K562 (cell line): ENCODE results near the gene PUSL1. TPM values are rescaled to one million over a fixed set of nuclear protein-coding genes. Genes with fewer than 3 reads are reported as not detected.
A peak's percentile ranks its signal among the peaks of the same experiment; 100 is the strongest.

Experiments
- ATAC-seq: fragments of 200-7000 bp; cut with Tn5 transposase; 3 replicates; pipeline ENCODE4 v1.9.1; 2020; ENCODE audit warnings: moderate library complexity
- BruUV-seq: library from RNA; stranded (reverse); fragments of 400-500 nt; replicated peaks from 2 replicates; lab custom pipeline; 2021; lab: Mats Ljungman, UMichigan
- CTCF ChIA-PET: fragments of 300-600 bp; formaldehyde crosslinking; extraction: SDS; loops from one replicate; lab custom pipeline; 2021; ENCODE audit warnings: low intra/inter-chr PET ratio; lab: Yijun Ruan, JAX
- POLR2A ChIA-PET: fragments of 300-600, 350-650 bp; sonication (Branson Sonifier 250); formaldehyde crosslinking; extraction: SDS; loops from one replicate; lab custom pipeline; 2021; ENCODE audit warnings: antibody characterized with exemption, inconsistent platforms; lab: Yijun Ruan, JAX
- DNase-seq, 4 experiments: peaks; one replicate each; pipeline versions ENCODE4 v3.0.0 to v3.0.0-alpha.2; 2011 to 2018; ENCODE audit warnings: low spot score in 3 of 4, mixed read lengths in 3 of 4; ENCODE audit errors: extremely low read depth in 1 of 4
- FAIRE-seq: peaks from 2 replicates; lab custom pipeline; 2011; peaks lifted over from hg19 to GRCh38; lab: Jason Lieb, UNC
- H2AFZ ChIP-seq: 2 replicates; pipeline ENCODE4 v1.6.0; 2011; ENCODE audit warnings: low read depth, low read length, control low read depth, inconsistent platforms
- H3K27ac ChIP-seq: fragments of 200-600 bp; 3 replicates; pipeline ENCODE4 v1.8.0; 2011; ENCODE audit warnings: low read depth, mild to moderate bottlenecking, control low read depth, inconsistent platforms, low read length, moderate library complexity, mixed read lengths; ENCODE audit errors: extremely low read depth
- H3K27me3 ChIP-seq, 2 experiments: fragments of 300-600 bp in 1 of 2; 2 replicates in 1 of 2; 3 replicates in 1 of 2; pipeline versions ENCODE4 v1.6.0 to v1.8.0; 2011; ENCODE audit warnings: inconsistent platforms in 2 of 2, low read length in 2 of 2, mild to moderate bottlenecking in 1 of 2, mixed read lengths in 1 of 2, moderate library complexity in 1 of 2; ENCODE audit not compliant: control insufficient read depth in 2 of 2, insufficient read depth in 2 of 2
- H3K36me3 ChIP-seq: fragments of 300-600 bp; 3 replicates; pipeline ENCODE4 v1.8.0; 2011; ENCODE audit warnings: mild to moderate bottlenecking, low read length, inconsistent platforms; ENCODE audit not compliant: control insufficient read depth, insufficient read depth
- H3K4me1 ChIP-seq, 2 experiments: fragments of 200-600 bp in 1 of 2; replicated peaks in 1 of 2; 2 replicates in 1 of 2; 3 replicates in 1 of 2; pipeline versions ENCODE4 v1.5.1 to v1.8.0; 2011; ENCODE audit warnings: inconsistent platforms in 2 of 2, low read length in 2 of 2, mild to moderate bottlenecking in 1 of 2, mixed read lengths in 1 of 2, moderate library complexity in 1 of 2; ENCODE audit not compliant: control insufficient read depth in 2 of 2, insufficient read depth in 2 of 2
- H3K4me2 ChIP-seq: 2 replicates; pipeline ENCODE4 v1.6.1; 2011; ENCODE audit warnings: low read length, control low read depth, inconsistent platforms, mixed read lengths; ENCODE audit not compliant: insufficient read depth
- H3K4me3 ChIP-seq: fragments of 200-600 bp; sonication (generic), shearing (Covaris generic); 2 replicates; pipeline ENCODE4 v1.5.1; 2016; ENCODE audit warnings: control low read depth, inconsistent platforms
- H3K79me2 ChIP-seq: fragments of 200-600 bp; 3 replicates; pipeline ENCODE4 v1.8.0; 2011; ENCODE audit warnings: low read length, inconsistent platforms; ENCODE audit not compliant: control insufficient read depth, insufficient read depth
- H3K9ac ChIP-seq, 2 experiments: 2 replicates each; pipeline versions ENCODE4 v1.6.0 to v1.6.1; 2011; ENCODE audit warnings: low read depth in 2 of 2, low read length in 2 of 2, control low read depth in 1 of 2, inconsistent platforms in 1 of 2, mild to moderate bottlenecking in 1 of 2, mixed read lengths in 1 of 2; ENCODE audit not compliant: insufficient read depth in 1 of 2
- H3K9me1 ChIP-seq: one replicate; pipeline ENCODE4 v1.6.0; 2011; ENCODE audit warnings: inconsistent platforms, mild to moderate bottlenecking, low read length, moderate library complexity; ENCODE audit not compliant: control insufficient read depth, insufficient read depth
- H3K9me3 ChIP-seq: replicated peaks from 2 replicates; pipeline ENCODE4 v1.5.1; 2011; ENCODE audit warnings: low read depth, low read length, inconsistent platforms; ENCODE audit not compliant: control insufficient read depth, insufficient read depth
- H4K20me1 ChIP-seq: replicated peaks from 2 replicates; pipeline ENCODE4 v1.6.1; 2011; ENCODE audit warnings: low read length, inconsistent platforms, mixed read lengths; ENCODE audit not compliant: control insufficient read depth, insufficient read depth
- ARID2 ChIP-seq: fragments of 450-650 bp; IDR thresholded peaks from 2 replicates; pipeline ENCODE4 v1.6.1; 2017; ENCODE audit warnings: antibody characterized with exemption, mild to moderate bottlenecking
- CCNT2 ChIP-seq: IDR thresholded peaks from 2 replicates; pipeline ENCODE4 v1.6.1; 2011; ENCODE audit warnings: borderline replicate concordance, low read depth, mild to moderate bottlenecking, moderate library complexity, mixed read lengths, low read length; ENCODE audit not compliant: insufficient read length; ENCODE audit errors: extremely low read depth
- ESRRA ChIP-seq: fragments of 450-650 bp; IDR thresholded peaks from 2 replicates; pipeline ENCODE4 v1.6.1; 2014; ENCODE audit warnings: low read depth, mild to moderate bottlenecking, moderate library complexity, borderline replicate concordance
- ESRRB ChIP-seq: fragments of 250-450 bp; sonication (Bioruptor Pico); IDR thresholded peaks from 2 replicates; pipeline ENCODE4 v1.5.0; 2020; ENCODE audit warnings: mild to moderate bottlenecking, moderate library complexity, borderline replicate concordance
- HCFC1 ChIP-seq: IDR thresholded peaks from 2 replicates; pipeline ENCODE4 v1.6.1; 2012; ENCODE audit warnings: low read depth, low read length, improper control_type of control experiment
- HNRNPL ChIP-seq: fragments of 200-400 bp; formaldehyde crosslinking; IDR thresholded peaks from 2 replicates; pipeline ENCODE4 v1.6.1; 2017; ENCODE audit warnings: low read depth, mild to moderate bottlenecking, low read length
- HNRNPUL1 ChIP-seq: fragments of 200-400 bp; formaldehyde crosslinking; IDR thresholded peaks from 2 replicates; pipeline ENCODE4 v1.6.1; 2017; ENCODE audit warnings: low read length
- NRF1 ChIP-seq, 2 experiments: fragments of 450-650 bp; IDR thresholded peaks in 1 of 2; conservative IDR thresholded peaks in 1 of 2; 2 replicates each; pipeline ENCODE4 v1.6.1; 2014; ENCODE audit warnings: mild to moderate bottlenecking in 2 of 2
- RUNX1 ChIP-seq: sonication (generic); IDR thresholded peaks from 2 replicates; pipeline ENCODE4 v1.6.1; 2016; ENCODE audit warnings: antibody characterized with exemption, low read depth
- SMAD2 ChIP-seq: fragments of 150-350 bp; IDR thresholded peaks from 2 replicates; pipeline ENCODE4 v1.6.1; 2014; ENCODE audit warnings: low read depth, mild to moderate bottlenecking, low read length
- SNIP1 ChIP-seq: fragments of 450-650 bp; IDR thresholded peaks from 2 replicates; pipeline ENCODE4 v1.7.1; 2017; ENCODE audit warnings: low read depth, mild to moderate bottlenecking
- TCF7L2 ChIP-seq: fragments of 150-350 bp; IDR thresholded peaks from 2 replicates; pipeline ENCODE4 v1.6.1; 2016; ENCODE audit warnings: low read depth, mild to moderate bottlenecking, low read length, moderate library complexity
- TEAD4 ChIP-seq, 2 experiments: sonication (generic) in 1 of 2; formaldehyde crosslinking in 1 of 2; IDR thresholded peaks; 2 replicates each; pipeline versions ENCODE4 v1.6.1 to v1.8.0; 2012 to 2022; ENCODE audit warnings: borderline replicate concordance in 1 of 2, inconsistent platforms in 1 of 2, low read length in 1 of 2, mild to moderate bottlenecking in 1 of 2, missing genetic modification reagents in 1 of 2
- ZBTB8A ChIP-seq: fragments of 450-650 bp; IDR thresholded peaks from 2 replicates; pipeline ENCODE4 v1.6.1; 2018; ENCODE audit warnings: mild to moderate bottlenecking, moderate library complexity; ENCODE audit not compliant: partially characterized antibody
- ZNF146 ChIP-seq: IDR thresholded peaks from one replicate; pipeline ENCODE4 v1.6.1; 2018; ENCODE audit warnings: missing compliant biosample characterization; ENCODE audit not compliant: unreplicated experiment
- ZNF232 ChIP-seq: sonication (generic); formaldehyde crosslinking; IDR thresholded peaks from 2 replicates; pipeline ENCODE4 v1.8.0; 2022; ENCODE audit warnings: mild to moderate bottlenecking, missing genetic modification reagents
- ZNF263 ChIP-seq: sonication (generic); formaldehyde crosslinking; IDR thresholded peaks from 2 replicates; pipeline ENCODE4 v1.8.0; 2022; ENCODE audit warnings: mild to moderate bottlenecking, missing genetic modification reagents, borderline replicate concordance
- WGBS: fragments of 100-300 bp; shearing (Covaris generic); methylation state at CpG from one replicate; pipeline ENCODE4 v1.1.6; 2016; ENCODE audit warnings: low coverage, mixed read lengths; ENCODE audit not compliant: insufficient coverage; ENCODE audit errors: missing lambda C conversion rate; 5-methylcytosine and 5-hydroxymethylcytosine counted together
- in situ Hi-C: fragments of 300-500 bp; cut with MboI; formaldehyde crosslinking; loops from 4 replicates; pipeline ENCODE4 v1.15.0; 2018; ENCODE audit warnings: inconsistent platforms, mixed read lengths
- intact Hi-C: fragments of 100-400 bp; cut with micrococcal nuclease; formaldehyde crosslinking; loops from 2 replicates; pipeline ENCODE4 v1.14.2; 2022
- polyA plus RNA-seq, 8 experiments: library from polyadenylated mRNA; depleted of rRNA in 4 of 8; stranded (reverse) in 5 of 8; unstranded in 3 of 8; fragments of >200 nt; fragmentation: Nextera tagmentation in 2 of 8; fragmentation: Illumina TruSeq in 1 of 8; extraction: Ambion mirVana in 2 of 8; extraction: Trizol in 1 of 8; gene quantifications; 2 replicates each; pipeline versions ENCODE4 v1.2.1 to v1.2.3, GENCODE V29; 2011 to 2014; ENCODE audit warnings: inconsistent platforms in 1 of 8, missing spikeins in 1 of 8
- total RNA-seq, 7 experiments: library from RNA; depleted of rRNA in 6 of 7; stranded (reverse); fragments of >200 nt in 6 of 7; fragmentation: Illumina TruSeq in 2 of 7; extraction: Trizol in 2 of 7; gene quantifications; 2 replicates each; pipeline versions ENCODE4 v1.2.1 to v1.2.3, GENCODE V29; 2011 to 2021; ENCODE audit warnings: low replicate concordance in 1 of 7
- TF ChIP-seq, protein P1 (sequence below): fragments of 250-450 bp; sonication (Bioruptor Pico); IDR thresholded peaks from 2 replicates; pipeline ENCODE4 v1.8.0; 2022; ENCODE audit warnings: moderate library complexity, mild to moderate bottlenecking, inconsistent platforms
- TF ChIP-seq, protein P2 (sequence below): IDR thresholded peaks from 3 replicates; pipeline ENCODE4 v1.6.1; 2011; ENCODE audit warnings: borderline replicate concordance, mild to moderate bottlenecking, moderate library complexity; ENCODE audit not compliant: insufficient read length; ENCODE audit errors: extremely low read depth

Gene PUSL1
- total and polyA plus RNA-seq, 9 of the 15 experiments (the other 6 are each of a cell fraction or from before 2014, with no cell fraction given): 0.62 to 86.9 (median 13.6) TPM

DNA sequence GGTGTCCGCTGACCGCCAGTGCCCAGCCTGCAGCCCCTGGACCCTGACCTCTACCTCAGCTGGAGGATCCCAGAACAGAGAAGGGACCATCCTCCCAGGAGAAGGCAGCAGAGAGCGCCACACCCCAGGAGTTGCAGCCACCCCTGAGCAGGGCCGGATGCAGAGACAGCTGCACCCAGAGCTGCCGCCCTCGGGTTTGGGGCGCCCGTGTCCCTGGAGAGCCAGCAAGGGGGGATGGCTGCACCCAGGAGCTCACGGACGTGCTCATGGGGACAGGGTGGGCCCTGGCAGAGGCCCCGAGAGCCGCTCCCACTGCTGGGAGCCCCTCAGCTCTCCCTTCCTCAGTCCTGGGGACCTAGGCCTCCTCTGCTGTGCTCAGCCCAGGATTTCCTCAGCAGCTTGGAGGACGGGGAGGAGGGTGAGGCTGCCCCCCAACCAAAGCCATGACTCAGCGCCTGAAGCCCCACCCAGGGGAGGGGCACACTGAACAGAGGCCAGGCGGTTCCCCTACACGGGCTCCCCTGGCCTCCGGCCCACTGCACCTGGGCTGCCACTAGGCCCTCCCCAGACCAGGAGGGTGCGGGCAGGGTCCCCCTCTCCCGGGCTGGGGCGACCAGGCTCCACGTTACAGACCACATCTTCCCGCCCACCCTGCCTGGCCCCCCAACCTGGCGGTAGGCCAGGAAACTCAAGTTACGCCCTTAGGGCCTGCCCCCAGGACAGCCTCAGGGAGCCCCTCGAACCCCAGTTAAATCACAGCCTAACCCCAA lies 2.9 kb upstream of the PUSL1 start:
- ChIA-PET CTCF (no interaction called here), POLR2A (interaction anchor here (0.6 to 1.4 kb wide), 5 partner anchors 9 to 278 kb away, joined by 3 to 7 read pairs (median 3); no protein-coding TSS in a partner anchor)
- 9% methylated on average over 24 of the region's 25 CpGs for WGBS
- no peaks in the 10 kb centered on the region for H3K9me3 ChIP-seq
- peaks cover 24% of the 10 kb centered on the region; the same call in 1 of the 2 replicates for H4K20me1 ChIP-seq
- H3K4me3 ChIP-seq: peak overlapping the region; percentile 94
- no peaks in the 10 kb centered on the region for H3K27me3 ChIP-seq
- DNase-seq: peak; percentile 82 to 97 (median 88)
- peak overlapping the region; percentile 62 for H3K27ac ChIP-seq
- H3K4me1 ChIP-seq: peaks cover 41 to 89% of the 10 kb centered on the region in 2 experiments
- H2AFZ ChIP-seq: peak overlapping the region; percentile 61; the same call in 1 of the 2 replicates
- in situ Hi-C loops: no loop called here
- peaks cover 7% of the 10 kb centered on the region for H3K9me1 ChIP-seq
- H3K4me2 ChIP-seq: peak overlapping the region; percentile 75
- peak; percentile 93 for FAIRE-seq
- H3K9ac ChIP-seq: peak overlapping the region; percentile 57 to 97
- intact Hi-C loops: loop anchor here (5.0 to 10.0 kb wide), 2 partner anchors 72 to 919 kb away; partner anchors contain the start of genes AURKAIP1 and SKI
- peak; percentile 74 for ATAC-seq
- peaks cover 54% of the 10 kb centered on the region for H3K79me2 ChIP-seq
- no TSS peak for BruUV-seq
- peaks cover 18% of the 10 kb centered on the region for H3K36me3 ChIP-seq
- TF ChIP-seq ESRRA (peak; percentile 17), ZNF232 (no peak), HNRNPL (no peak), ZNF146 (CRISPR knock-in tag) (no peak), TCF7L2 (no peak), ZNF263 (peak; percentile 94), TEAD4 (IDR thresholded peaks at IDR 0.05; ENCODE audit: low read length) (no peak), TEAD4 (CRISPR knock-in tag; IDR thresholded peaks at IDR 0.05; ENCODE audit: borderline replicate concordance) (no peak), ZBTB8A (no peak), HCFC1 (no peak), NRF1 (conservative IDR thresholded peaks at IDR 0.05 in 1 of 2, IDR thresholded peaks at IDR 0.05 in 1 of 2) (peak in 1 of 2 experiments; percentile 36; a peak in 2 of 4 replicates), CCNT2 (peak; percentile 19), HNRNPUL1 (no peak), ARID2 (no peak), ESRRB (CRISPR knock-in tag) (no peak), SMAD2 (no peak), SNIP1 (no peak), RUNX1 (no peak)
- TF ChIP-seq, protein P1, sequence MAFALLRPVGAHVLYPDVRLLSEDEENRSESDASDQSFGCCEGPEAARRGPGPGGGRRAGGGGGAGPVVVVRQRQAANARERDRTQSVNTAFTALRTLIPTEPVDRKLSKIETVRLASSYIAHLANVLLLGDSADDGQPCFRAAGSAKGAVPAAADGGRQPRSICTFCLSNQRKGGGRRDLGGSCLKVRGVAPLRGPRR (CRISPR knock-in tag): no peak
- TF ChIP-seq, protein P2, sequence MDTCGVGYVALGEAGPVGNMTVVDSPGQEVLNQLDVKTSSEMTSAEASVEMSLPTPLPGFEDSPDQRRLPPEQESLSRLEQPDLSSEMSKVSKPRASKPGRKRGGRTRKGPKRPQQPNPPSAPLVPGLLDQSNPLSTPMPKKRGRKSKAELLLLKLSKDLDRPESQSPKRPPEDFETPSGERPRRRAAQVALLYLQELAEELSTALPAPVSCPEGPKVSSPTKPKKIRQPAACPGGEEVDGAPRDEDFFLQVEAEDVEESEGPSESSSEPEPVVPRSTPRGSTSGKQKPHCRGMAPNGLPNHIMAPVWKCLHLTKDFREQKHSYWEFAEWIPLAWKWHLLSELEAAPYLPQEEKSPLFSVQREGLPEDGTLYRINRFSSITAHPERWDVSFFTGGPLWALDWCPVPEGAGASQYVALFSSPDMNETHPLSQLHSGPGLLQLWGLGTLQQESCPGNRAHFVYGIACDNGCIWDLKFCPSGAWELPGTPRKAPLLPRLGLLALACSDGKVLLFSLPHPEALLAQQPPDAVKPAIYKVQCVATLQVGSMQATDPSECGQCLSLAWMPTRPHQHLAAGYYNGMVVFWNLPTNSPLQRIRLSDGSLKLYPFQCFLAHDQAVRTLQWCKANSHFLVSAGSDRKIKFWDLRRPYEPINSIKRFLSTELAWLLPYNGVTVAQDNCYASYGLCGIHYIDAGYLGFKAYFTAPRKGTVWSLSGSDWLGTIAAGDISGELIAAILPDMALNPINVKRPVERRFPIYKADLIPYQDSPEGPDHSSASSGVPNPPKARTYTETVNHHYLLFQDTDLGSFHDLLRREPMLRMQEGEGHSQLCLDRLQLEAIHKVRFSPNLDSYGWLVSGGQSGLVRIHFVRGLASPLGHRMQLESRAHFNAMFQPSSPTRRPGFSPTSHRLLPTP: no peak
